Activated CD8-positive, alpha-beta T cell treated with anti-CD3 and anti-CD28 coated beads for 36 hours (primary cell): Measurements from ENCODE around the gene ERCC4. TPM values are rescaled to one million over a fixed set of nuclear protein-coding genes. Genes with fewer than 3 reads are reported as not detected.

ENCODE experiments used
- ATAC-seq: fragments of 200-7000 bp; cut with Tn5 transposase; one replicate; pipeline ENCODE4 v1.10.0; 2021; ENCODE audit warnings: mild to moderate bottlenecking, moderate library complexity
- CTCF ChIA-PET: fragments of 350-600 bp; sonication (Branson Sonifier 250); formaldehyde crosslinking; loops from one replicate; lab custom pipeline; 2021; ENCODE audit warnings: antibody characterized with exemption; lab: Charles Lee
- POLR2A ChIA-PET: fragments of 350-600 bp; sonication (Branson Sonifier 250); formaldehyde crosslinking; loops from one replicate; lab custom pipeline; 2021; ENCODE audit warnings: antibody characterized with exemption; lab: Charles Lee
- DNase-seq: peaks from one replicate; pipeline ENCODE4 v3.0.0-alpha.2; 2020
- H3K27ac Mint-ChIP-seq: one replicate; pipeline ENCODE4 v1.8.0; 2021; ENCODE audit warnings: mild to moderate bottlenecking, mixed read lengths
- H3K27me3 Mint-ChIP-seq: one replicate; pipeline ENCODE4 v1.8.0; 2021; ENCODE audit warnings: mixed read lengths
- H3K36me3 Mint-ChIP-seq: one replicate; pipeline ENCODE4 v1.8.0; 2021; ENCODE audit warnings: low read depth, mixed read lengths
- H3K4me1 Mint-ChIP-seq: one replicate; pipeline ENCODE4 v1.8.0; 2021; ENCODE audit warnings: low read depth, mixed read lengths
- H3K4me3 Mint-ChIP-seq: one replicate; pipeline ENCODE4 v1.8.0; 2021; ENCODE audit warnings: mild to moderate bottlenecking, moderate library complexity, mixed read lengths
- H3K9me3 Mint-ChIP-seq: one replicate; pipeline ENCODE4 v1.8.0; 2021; ENCODE audit warnings: mixed read lengths
- CTCF ChIP-seq: fragments of 200-600 bp; IDR thresholded peaks from one replicate; pipeline ENCODE4 v1.8.0; 2022; ENCODE audit warnings: antibody characterized with exemption, mild to moderate bottlenecking
- intact Hi-C: fragments of 100-400 bp; cut with micrococcal nuclease; formaldehyde crosslinking; loops from one replicate; pipeline ENCODE4 v1.10.0; 2022
- total RNA-seq, 2 experiments: library from RNA; stranded (reverse); gene quantifications; one replicate each; pipeline ENCODE4 v1.2.3, GENCODE V29; 2021

The ERCC4 gene
- total RNA-seq, 2 experiments from 2014 or later = 6.2 to 13.3 TPM

GRCh38 chr16:13961099-13961811 is 41.3 kb downstream of the ERCC4 start:
- ATAC-seq (no peak), DNase-seq (no peak)
- intact Hi-C loops = no loop called here
- Mint-ChIP-seq H3K27me3 (peaks cover 17% of the 10 kb centered on the region), H3K9me3 (no peaks in the 10 kb centered on the region), H3K4me3 (no peak overlapping the region), H3K27ac (no peak overlapping the region), H3K36me3 (no peaks in the 10 kb centered on the region), H3K4me1 (peaks cover 11% of the 10 kb centered on the region)
- ChIA-PET POLR2A (no interaction called here), CTCF (no interaction called here)
- no peak for TF ChIP-seq CTCF

- Mint-ChIP-seq H3K27ac (no peak overlapping the region), H3K4me1 (peaks cover 5% of the 10 kb centered on the region), H3K36me3 (no peaks in the 10 kb centered on the region), H3K9me3 (no peaks in the 10 kb centered on the region), H3K27me3 (peaks cover 20% of the 10 kb centered on the region), H3K4me3 (no peak overlapping the region)
- TF ChIP-seq CTCF = no peak
- intact Hi-C loops = no loop called here
- DNase-seq (no peak), ATAC-seq (no peak)
- ChIA-PET POLR2A (no interaction called here), CTCF (no interaction called here)
Measured at GRCh38 chr16:13962232-13962631, 42.3 kb downstream of the ERCC4 start.

- no peaks in the 10 kb centered on the region for H3K4me1 Mint-ChIP-seq
- CTCF ChIA-PET = no interaction called here
Measured at GRCh38 chr16:13968835-13969234, 48.9 kb downstream of the ERCC4 start.

GRCh38 chr16:13969711-13970110 is 49.8 kb downstream of the ERCC4 start:
- ChIA-PET POLR2A (no interaction called here), CTCF (no interaction called here)
- intact Hi-C loops = no loop called here
- no peak overlapping the region for H3K27ac Mint-ChIP-seq
- peaks cover 29% of the 10 kb centered on the region for H3K27me3 Mint-ChIP-seq
- no peaks in the 10 kb centered on the region for H3K36me3 Mint-ChIP-seq
- TF ChIP-seq CTCF = no peak
- no peaks in the 10 kb centered on the region for H3K9me3 Mint-ChIP-seq
- no peak for DNase-seq
- ATAC-seq = no peak
- no peak overlapping the region for H3K4me3 Mint-ChIP-seq
- H3K4me1 Mint-ChIP-seq = no peaks in the 10 kb centered on the region

More at GRCh38 chr16:13968835-13969234, 48.9 kb downstream of the ERCC4 start:
- Mint-ChIP-seq H3K27ac (no peak overlapping the region), H3K36me3 (no peaks in the 10 kb centered on the region), H3K27me3 (peaks cover 27% of the 10 kb centered on the region), H3K9me3 (no peaks in the 10 kb centered on the region), H3K4me3 (no peak overlapping the region)
- intact Hi-C loops = no loop called here
- DNase-seq (no peak), ATAC-seq (no peak)
- POLR2A ChIA-PET = no interaction called here
- no peak for TF ChIP-seq CTCF

GRCh38 chr16:13970708-13971422 is 50.9 kb downstream of the ERCC4 start:
- ATAC-seq (no peak), DNase-seq (no peak)
- ChIA-PET POLR2A (interaction anchor here (0.7 kb wide), 1 partner anchor 145 kb away, joined by 4 read pairs; no protein-coding TSS in a partner anchor), CTCF (interaction anchor here (0.8 kb wide), 1 partner anchor 9 kb away, joined by 3 read pairs; no protein-coding TSS in a partner anchor)
- TF ChIP-seq CTCF = no peak
- Mint-ChIP-seq H3K27me3 (peaks cover 23% of the 10 kb centered on the region), H3K36me3 (no peaks in the 10 kb centered on the region), H3K4me3 (no peak overlapping the region), H3K4me1 (no peaks in the 10 kb centered on the region), H3K27ac (no peak overlapping the region), H3K9me3 (no peaks in the 10 kb centered on the region)
- intact Hi-C loops = no loop called here
